HEK293 (cell line): Measurements from ENCODE around the gene PLCB3.

Experiments used
- KLF1 ChIP-seq: fragments of 450-650 bp; formaldehyde crosslinking; IDR thresholded peaks from 2 replicates; pipeline ENCODE4 v1.5.1; 2016; ENCODE audit warnings: missing biosample characterization, missing genetic modification characterization
- PRDM1 ChIP-seq: fragments of 450-650 bp; formaldehyde crosslinking; IDR thresholded peaks from 2 replicates; pipeline ENCODE4; 2016; ENCODE audit warnings: missing biosample characterization, missing genetic modification characterization
- ZNF394 ChIP-seq: fragments of 450-650 bp; formaldehyde crosslinking; IDR thresholded peaks from 2 replicates; pipeline ENCODE4 v1.5.1; 2016; ENCODE audit warnings: missing biosample characterization, missing genetic modification characterization, mild to moderate bottlenecking, moderate library complexity, borderline replicate concordance
- ZNF514 ChIP-seq: fragments of 450-650 bp; formaldehyde crosslinking; IDR thresholded peaks from 2 replicates; pipeline ENCODE4 v1.5.1; 2016; ENCODE audit warnings: missing biosample characterization, missing genetic modification characterization
- ZNF571 ChIP-seq: fragments of 450-650 bp; formaldehyde crosslinking; IDR thresholded peaks from 2 replicates; pipeline ENCODE4 v1.5.0; 2017; ENCODE audit warnings: missing biosample characterization, missing genetic modification characterization
- ZNF670 ChIP-seq: fragments of 450-650 bp; formaldehyde crosslinking; IDR thresholded peaks from 2 replicates; pipeline ENCODE4 v1.5.1; 2016; ENCODE audit warnings: missing biosample characterization, missing genetic modification characterization, low read depth
- TF ChIP-seq, protein P1 (sequence below): fragments of 450-650 bp; formaldehyde crosslinking; IDR thresholded peaks from 2 replicates; pipeline ENCODE4 v1.5.1; 2016; ENCODE audit warnings: missing biosample characterization, missing genetic modification characterization
- TF ChIP-seq, protein P2 (sequence below): fragments of 450-650 bp; formaldehyde crosslinking; IDR thresholded peaks from 2 replicates; pipeline ENCODE4 v1.5.1; 2016; ENCODE audit warnings: missing biosample characterization, missing genetic modification characterization
- TF ChIP-seq, protein P3 (sequence below): fragments of 450-650 bp; formaldehyde crosslinking; IDR thresholded peaks from 2 replicates; pipeline ENCODE4 v1.5.1; 2016; ENCODE audit warnings: missing biosample characterization, missing genetic modification characterization

DNA sequence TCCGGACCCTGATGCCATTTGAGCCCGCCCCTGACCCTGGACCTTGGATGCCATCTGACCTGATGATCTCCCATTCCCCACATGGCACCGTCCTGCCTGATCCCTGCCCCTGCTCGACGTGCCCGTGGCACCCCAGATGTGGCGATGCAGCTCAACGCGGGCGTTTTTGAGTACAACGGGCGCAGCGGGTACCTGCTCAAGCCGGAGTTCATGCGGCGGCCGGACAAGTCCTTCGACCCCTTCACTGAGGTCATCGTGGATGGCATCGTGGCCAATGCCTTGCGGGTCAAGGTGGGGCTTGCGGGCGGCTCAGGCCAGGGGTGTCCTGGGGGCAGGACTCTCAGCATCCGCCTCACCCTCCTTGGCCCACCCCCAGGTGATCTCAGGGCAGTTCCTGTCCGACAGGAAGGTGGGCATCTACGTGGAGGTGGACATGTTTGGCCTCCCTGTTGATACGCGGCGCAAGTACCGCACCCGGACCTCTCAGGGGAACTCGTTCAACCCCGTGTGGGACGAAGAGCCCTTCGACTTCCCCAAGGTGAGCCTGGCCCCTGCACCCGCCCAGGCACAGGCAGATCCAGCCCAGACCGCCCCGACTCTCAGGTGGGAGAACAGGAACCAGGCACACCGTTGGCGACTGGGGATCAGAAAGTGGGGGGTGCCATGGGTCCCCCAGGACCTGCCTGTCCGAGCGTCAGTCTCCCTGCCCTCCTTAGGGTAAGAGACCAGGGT, 11.1 kb downstream of the PLCB3 start:
- TF ChIP-seq ZNF514 (tag by site-specific recombination) (no peak), ZNF670 (tag by site-specific recombination) (no peak), ZNF571 (tag by site-specific recombination) (no peak), KLF1 (tag by site-specific recombination) (no peak), PRDM1 (tag by site-specific recombination) (no peak), ZNF394 (tag by site-specific recombination) (no peak)
- TF ChIP-seq, protein P1, sequence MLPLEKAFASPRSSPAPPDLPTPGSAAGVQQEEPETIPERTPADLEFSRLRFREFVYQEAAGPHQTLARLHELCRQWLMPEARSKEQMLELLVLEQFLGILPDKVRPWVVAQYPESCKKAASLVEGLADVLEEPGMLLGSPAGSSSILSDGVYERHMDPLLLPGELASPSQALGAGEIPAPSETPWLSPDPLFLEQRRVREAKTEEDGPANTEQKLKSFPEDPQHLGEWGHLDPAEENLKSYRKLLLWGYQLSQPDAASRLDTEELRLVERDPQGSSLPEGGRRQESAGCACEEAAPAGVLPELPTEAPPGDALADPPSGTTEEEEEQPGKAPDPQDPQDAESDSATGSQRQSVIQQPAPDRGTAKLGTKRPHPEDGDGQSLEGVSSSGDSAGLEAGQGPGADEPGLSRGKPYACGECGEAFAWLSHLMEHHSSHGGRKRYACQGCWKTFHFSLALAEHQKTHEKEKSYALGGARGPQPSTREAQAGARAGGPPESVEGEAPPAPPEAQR (tag by site-specific recombination): no peak
- TF ChIP-seq, protein P2, sequence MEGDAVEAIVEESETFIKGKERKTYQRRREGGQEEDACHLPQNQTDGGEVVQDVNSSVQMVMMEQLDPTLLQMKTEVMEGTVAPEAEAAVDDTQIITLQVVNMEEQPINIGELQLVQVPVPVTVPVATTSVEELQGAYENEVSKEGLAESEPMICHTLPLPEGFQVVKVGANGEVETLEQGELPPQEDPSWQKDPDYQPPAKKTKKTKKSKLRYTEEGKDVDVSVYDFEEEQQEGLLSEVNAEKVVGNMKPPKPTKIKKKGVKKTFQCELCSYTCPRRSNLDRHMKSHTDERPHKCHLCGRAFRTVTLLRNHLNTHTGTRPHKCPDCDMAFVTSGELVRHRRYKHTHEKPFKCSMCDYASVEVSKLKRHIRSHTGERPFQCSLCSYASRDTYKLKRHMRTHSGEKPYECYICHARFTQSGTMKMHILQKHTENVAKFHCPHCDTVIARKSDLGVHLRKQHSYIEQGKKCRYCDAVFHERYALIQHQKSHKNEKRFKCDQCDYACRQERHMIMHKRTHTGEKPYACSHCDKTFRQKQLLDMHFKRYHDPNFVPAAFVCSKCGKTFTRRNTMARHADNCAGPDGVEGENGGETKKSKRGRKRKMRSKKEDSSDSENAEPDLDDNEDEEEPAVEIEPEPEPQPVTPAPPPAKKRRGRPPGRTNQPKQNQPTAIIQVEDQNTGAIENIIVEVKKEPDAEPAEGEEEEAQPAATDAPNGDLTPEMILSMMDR (tag by site-specific recombination): no peak
- TF ChIP-seq, protein P3, sequence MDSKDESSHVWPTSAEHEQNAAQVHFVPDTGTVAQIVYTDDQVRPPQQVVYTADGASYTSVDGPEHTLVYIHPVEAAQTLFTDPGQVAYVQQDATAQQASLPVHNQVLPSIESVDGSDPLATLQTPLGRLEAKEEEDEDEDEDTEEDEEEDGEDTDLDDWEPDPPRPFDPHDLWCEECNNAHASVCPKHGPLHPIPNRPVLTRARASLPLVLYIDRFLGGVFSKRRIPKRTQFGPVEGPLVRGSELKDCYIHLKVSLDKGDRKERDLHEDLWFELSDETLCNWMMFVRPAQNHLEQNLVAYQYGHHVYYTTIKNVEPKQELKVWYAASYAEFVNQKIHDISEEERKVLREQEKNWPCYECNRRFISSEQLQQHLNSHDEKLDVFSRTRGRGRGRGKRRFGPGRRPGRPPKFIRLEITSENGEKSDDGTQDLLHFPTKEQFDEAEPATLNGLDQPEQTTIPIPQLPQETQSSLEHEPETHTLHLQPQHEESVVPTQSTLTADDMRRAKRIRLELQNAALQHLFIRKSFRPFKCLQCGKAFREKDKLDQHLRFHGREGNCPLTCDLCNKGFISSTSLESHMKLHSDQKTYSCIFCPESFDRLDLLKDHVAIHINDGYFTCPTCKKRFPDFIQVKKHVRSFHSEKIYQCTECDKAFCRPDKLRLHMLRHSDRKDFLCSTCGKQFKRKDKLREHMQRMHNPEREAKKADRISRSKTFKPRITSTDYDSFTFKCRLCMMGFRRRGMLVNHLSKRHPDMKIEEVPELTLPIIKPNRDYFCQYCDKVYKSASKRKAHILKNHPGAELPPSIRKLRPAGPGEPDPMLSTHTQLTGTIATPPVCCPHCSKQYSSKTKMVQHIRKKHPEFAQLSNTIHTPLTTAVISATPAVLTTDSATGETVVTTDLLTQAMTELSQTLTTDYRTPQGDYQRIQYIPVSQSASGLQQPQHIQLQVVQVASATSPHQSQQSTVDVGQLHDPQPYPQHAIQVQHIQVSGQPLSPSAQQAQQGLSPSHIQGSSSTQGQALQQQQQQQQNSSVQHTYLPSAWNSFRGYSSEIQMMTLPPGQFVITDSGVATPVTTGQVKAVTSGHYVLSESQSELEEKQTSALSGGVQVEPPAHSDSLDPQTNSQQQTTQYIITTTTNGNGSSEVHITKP (tag by site-specific recombination): no peak
